A549 (cell line): ENCODE measurements around the gene MCAM. TPM values are rescaled to one million over a fixed set of nuclear protein-coding genes. Genes with fewer than 3 reads are reported as not detected.

ENCODE experiments used
- ATAC-seq, 2 experiments: fragments of 200-7000 bp in 1 of 2; fragments of >200 bp in 1 of 2; cut with Nextera tagmentation in 1 of 2; cut with Tn5 transposase in 1 of 2; 3 replicates each; pipeline versions ENCODE4 v1.8.0 to v1.9.1; 2018 to 2020; ENCODE audit warnings: mild to moderate bottlenecking in 1 of 2, moderate library complexity in 1 of 2
- CTCF ChIA-PET: fragments of 300-600 bp; sonication (Branson Sonifier 250); formaldehyde crosslinking; extraction: SDS; loops from one replicate; lab custom pipeline; 2021; ENCODE audit warnings: antibody characterized with exemption, inconsistent platforms; lab: Yijun Ruan, JAX
- POLR2A ChIA-PET: fragments of 350-600 bp; formaldehyde crosslinking; extraction: SDS; loops from one replicate; lab custom pipeline; 2021; ENCODE audit warnings: antibody characterized with exemption, inconsistent platforms; lab: Yijun Ruan, JAX
- DNase-seq, 2 experiments: peaks; one replicate each; pipeline versions ENCODE4 v3.0.0 to v3.0.0-alpha.2; 2011 to 2016; ENCODE audit warnings: low read depth in 1 of 2, low spot score in 1 of 2
- FAIRE-seq: peaks from 2 replicates; lab custom pipeline; 2011; peaks lifted over from hg19 to GRCh38; lab: Jason Lieb, UNC
- H3K27ac ChIP-seq, 2 experiments: fragments of >200 bp; sonication (Bioruptor Twin); formaldehyde crosslinking; 3 replicates each; pipeline ENCODE4 v1.5.1; 2016 to 2017
- H3K4me1 ChIP-seq: fragments of >200 bp; sonication (Bioruptor Twin); formaldehyde crosslinking; 3 replicates; pipeline ENCODE4 v1.6.1; 2016
- H3K4me2 ChIP-seq: fragments of >200 bp; sonication (Bioruptor Twin); formaldehyde crosslinking; 3 replicates; pipeline ENCODE4 v1.6.1; 2016
- H3K4me3 ChIP-seq: fragments of >200 bp; sonication (Bioruptor Twin); formaldehyde crosslinking; 3 replicates; pipeline ENCODE4 v1.5.1; 2016
- H3K9me3 ChIP-seq: fragments of >200 bp; sonication (Bioruptor Twin); formaldehyde crosslinking; 3 replicates; pipeline ENCODE4 v1.6.1; 2016
- CBX2 ChIP-seq: fragments of 200-600 bp; sonication (generic); IDR thresholded peaks from 2 replicates; pipeline ENCODE4 v1.6.1; 2016; ENCODE audit warnings: low read depth, mild to moderate bottlenecking, borderline replicate concordance
- CEBPB ChIP-seq, 2 experiments: fragments of >200 bp in 1 of 2; sonication (Bioruptor Twin) in 1 of 2; formaldehyde crosslinking in 1 of 2; IDR thresholded peaks; 2 replicates each; pipeline ENCODE4 v1.6.1; 2012 to 2016
- CHD2 ChIP-seq: fragments of 150-350 bp; IDR thresholded peaks from 2 replicates; pipeline ENCODE4 v1.6.1; 2014; ENCODE audit warnings: low read length; ENCODE audit not compliant: partially characterized antibody
- CHD4 ChIP-seq: fragments of 200-600 bp; sonication (generic); IDR thresholded peaks from 2 replicates; pipeline ENCODE4 v1.6.1; 2016; ENCODE audit warnings: antibody characterized with exemption, mild to moderate bottlenecking, borderline replicate concordance
- EP300 ChIP-seq, 2 experiments: fragments of >200 bp; sonication (Bioruptor Twin); formaldehyde crosslinking; IDR thresholded peaks; 2 replicates in 1 of 2; 3 replicates in 1 of 2; pipeline ENCODE4 v1.6.1; 2016 to 2017
- ESRRA ChIP-seq: fragments of 150-350 bp; IDR thresholded peaks from 2 replicates; pipeline ENCODE4 v1.6.1; 2014; ENCODE audit warnings: mild to moderate bottlenecking, low read length, borderline replicate concordance
- FOSB ChIP-seq: fragments of 250-450 bp; sonication (Bioruptor Pico); IDR thresholded peaks from 2 replicates; pipeline ENCODE4 v1.5.0; 2020; ENCODE audit warnings: mild to moderate bottlenecking, moderate library complexity
- GATA3 ChIP-seq: IDR thresholded peaks from 2 replicates; pipeline ENCODE4 v1.6.1; 2012; ENCODE audit warnings: borderline replicate concordance
- MAFK ChIP-seq: fragments of 450-650 bp; IDR thresholded peaks from 2 replicates; pipeline ENCODE4 v1.6.1; 2014; ENCODE audit not compliant: partially characterized antibody
- MAZ ChIP-seq: fragments of 150-350 bp; IDR thresholded peaks from 2 replicates; pipeline ENCODE4 v1.6.1; 2014; ENCODE audit warnings: antibody characterized with exemption, low read depth, low read length, borderline replicate concordance
- MYC ChIP-seq: IDR thresholded peaks from 2 replicates; pipeline ENCODE4 v1.6.1; 2012; ENCODE audit warnings: mild to moderate bottlenecking, inconsistent platforms, low read length, improper control_type of control experiment, borderline replicate concordance
- NFE2L2 ChIP-seq: fragments of 150-350 bp; conservative IDR thresholded peaks from 2 replicates; pipeline ENCODE4 v1.6.1; 2014; ENCODE audit warnings: low read length
- WGBS: methylation state at CpG from one replicate; pipeline ENCODE4 v1.1.6; 2017; ENCODE audit errors: missing lambda C conversion rate; 5-methylcytosine and 5-hydroxymethylcytosine counted together
- polyA plus RNA-seq, 4 experiments: library from polyadenylated mRNA; depleted of rRNA in 3 of 4; stranded (reverse); fragments of >200 nt; fragmentation: RNase III in 1 of 4; extraction: RNeasy Plus Mini Kit Qiagen cat#74134 plus additional on column Dnase treatment in 1 of 4; gene quantifications; 2 replicates in 3 of 4; 3 replicates in 1 of 4; pipeline ENCODE4 v1.2.3, GENCODE V29; 2011 to 2017
- TF ChIP-seq, protein P1 (sequence below): fragments of 200-600 bp; sonication (generic); IDR thresholded peaks from 2 replicates; pipeline ENCODE4 v1.6.1; 2016; ENCODE audit warnings: antibody characterized with exemption, mild to moderate bottlenecking, moderate library complexity
- TF ChIP-seq, protein P2 (sequence below): fragments of 450-650 bp; IDR thresholded peaks from 2 replicates; pipeline ENCODE4 v1.6.1; 2014; ENCODE audit warnings: antibody characterized with exemption
- TF ChIP-seq, protein P3 (sequence below): fragments of >200 bp; sonication (Bioruptor Twin); formaldehyde crosslinking; IDR thresholded peaks from 3 replicates; pipeline ENCODE4 v1.6.1; 2016

The MCAM gene
- polyA plus RNA-seq, 2 of the 4 experiments (the other 2 are of a cell fraction): 5.4 to 14.9 TPM

DNA sequence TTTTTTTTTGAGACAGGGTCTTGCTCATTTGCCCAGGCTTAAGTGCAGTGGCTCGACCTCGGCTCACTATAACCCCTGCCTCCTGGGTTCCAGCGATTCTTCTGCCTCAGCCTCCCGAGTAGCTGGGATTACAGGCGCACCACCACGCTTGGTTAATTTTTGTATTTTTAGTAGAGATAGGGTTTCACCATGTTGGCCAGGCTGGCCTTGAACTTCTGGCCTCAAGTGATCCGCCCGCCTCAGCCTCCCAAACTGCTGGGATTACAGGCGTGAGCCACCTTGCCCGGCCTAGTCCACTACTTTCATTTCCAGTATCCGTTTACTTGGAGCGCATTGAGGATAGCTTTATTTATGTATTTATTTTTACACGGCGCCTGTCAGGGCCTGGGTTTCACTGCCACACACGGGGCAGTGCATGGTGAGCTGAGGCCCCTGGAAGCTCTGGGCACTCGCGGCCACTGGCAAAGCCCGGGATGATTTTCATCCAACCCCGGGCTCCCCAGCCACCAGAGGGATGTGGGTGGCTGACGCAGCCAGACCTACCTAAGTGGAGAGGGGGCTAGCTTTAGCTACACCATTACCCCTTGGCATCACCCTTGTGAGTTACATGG is 6.1 kb upstream of the MCAM start:
- ATAC-seq (no peak), FAIRE-seq (no peak), DNase-seq (no peak)
- 95% methylated on average over 18 of the region's 20 CpGs for WGBS
- Histone ChIP-seq H3K4me1 (peaks cover 28% of the 10 kb centered on the region), H3K4me3 (no peak overlapping the region), H3K4me2 (no peak overlapping the region), H3K27ac (no peak overlapping the region), H3K9me3 (no peaks in the 10 kb centered on the region)
- TF ChIP-seq ESRRA (no peak), GATA3 (no peak), MYC (no peak), NFE2L2 (no peak), EP300 (IDR thresholded peaks at IDR 0.05) (no peak), FOSB (no peak), MAFK (no peak), CHD2 (no peak), CHD4 (no peak)
- TF ChIP-seq, protein P1, sequence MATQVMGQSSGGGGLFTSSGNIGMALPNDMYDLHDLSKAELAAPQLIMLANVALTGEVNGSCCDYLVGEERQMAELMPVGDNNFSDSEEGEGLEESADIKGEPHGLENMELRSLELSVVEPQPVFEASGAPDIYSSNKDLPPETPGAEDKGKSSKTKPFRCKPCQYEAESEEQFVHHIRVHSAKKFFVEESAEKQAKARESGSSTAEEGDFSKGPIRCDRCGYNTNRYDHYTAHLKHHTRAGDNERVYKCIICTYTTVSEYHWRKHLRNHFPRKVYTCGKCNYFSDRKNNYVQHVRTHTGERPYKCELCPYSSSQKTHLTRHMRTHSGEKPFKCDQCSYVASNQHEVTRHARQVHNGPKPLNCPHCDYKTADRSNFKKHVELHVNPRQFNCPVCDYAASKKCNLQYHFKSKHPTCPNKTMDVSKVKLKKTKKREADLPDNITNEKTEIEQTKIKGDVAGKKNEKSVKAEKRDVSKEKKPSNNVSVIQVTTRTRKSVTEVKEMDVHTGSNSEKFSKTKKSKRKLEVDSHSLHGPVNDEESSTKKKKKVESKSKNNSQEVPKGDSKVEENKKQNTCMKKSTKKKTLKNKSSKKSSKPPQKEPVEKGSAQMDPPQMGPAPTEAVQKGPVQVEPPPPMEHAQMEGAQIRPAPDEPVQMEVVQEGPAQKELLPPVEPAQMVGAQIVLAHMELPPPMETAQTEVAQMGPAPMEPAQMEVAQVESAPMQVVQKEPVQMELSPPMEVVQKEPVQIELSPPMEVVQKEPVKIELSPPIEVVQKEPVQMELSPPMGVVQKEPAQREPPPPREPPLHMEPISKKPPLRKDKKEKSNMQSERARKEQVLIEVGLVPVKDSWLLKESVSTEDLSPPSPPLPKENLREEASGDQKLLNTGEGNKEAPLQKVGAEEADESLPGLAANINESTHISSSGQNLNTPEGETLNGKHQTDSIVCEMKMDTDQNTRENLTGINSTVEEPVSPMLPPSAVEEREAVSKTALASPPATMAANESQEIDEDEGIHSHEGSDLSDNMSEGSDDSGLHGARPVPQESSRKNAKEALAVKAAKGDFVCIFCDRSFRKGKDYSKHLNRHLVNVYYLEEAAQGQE: no peak
- TF ChIP-seq, protein P2, sequence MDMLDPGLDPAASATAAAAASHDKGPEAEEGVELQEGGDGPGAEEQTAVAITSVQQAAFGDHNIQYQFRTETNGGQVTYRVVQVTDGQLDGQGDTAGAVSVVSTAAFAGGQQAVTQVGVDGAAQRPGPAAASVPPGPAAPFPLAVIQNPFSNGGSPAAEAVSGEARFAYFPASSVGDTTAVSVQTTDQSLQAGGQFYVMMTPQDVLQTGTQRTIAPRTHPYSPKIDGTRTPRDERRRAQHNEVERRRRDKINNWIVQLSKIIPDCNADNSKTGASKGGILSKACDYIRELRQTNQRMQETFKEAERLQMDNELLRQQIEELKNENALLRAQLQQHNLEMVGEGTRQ: no peak
- TF ChIP-seq, protein P3, sequence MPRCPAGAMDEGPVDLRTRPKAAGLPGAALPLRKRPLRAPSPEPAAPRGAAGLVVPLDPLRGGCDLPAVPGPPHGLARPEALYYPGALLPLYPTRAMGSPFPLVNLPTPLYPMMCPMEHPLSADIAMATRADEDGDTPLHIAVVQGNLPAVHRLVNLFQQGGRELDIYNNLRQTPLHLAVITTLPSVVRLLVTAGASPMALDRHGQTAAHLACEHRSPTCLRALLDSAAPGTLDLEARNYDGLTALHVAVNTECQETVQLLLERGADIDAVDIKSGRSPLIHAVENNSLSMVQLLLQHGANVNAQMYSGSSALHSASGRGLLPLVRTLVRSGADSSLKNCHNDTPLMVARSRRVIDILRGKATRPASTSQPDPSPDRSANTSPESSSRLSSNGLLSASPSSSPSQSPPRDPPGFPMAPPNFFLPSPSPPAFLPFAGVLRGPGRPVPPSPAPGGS: no peak
- ChIA-PET POLR2A (interaction anchor here (1.2 kb wide), 1 partner anchor 154 kb away, joined by 3 read pairs; no protein-coding TSS in a partner anchor), CTCF (interaction anchor here (0.7 to 11.6 kb wide), 35 partner anchors 8 to 220 kb away, joined by 3 to 160 read pairs (median 6); partner anchors contain the start of genes C1QTNF5, CBL and RNF26)

DNA sequence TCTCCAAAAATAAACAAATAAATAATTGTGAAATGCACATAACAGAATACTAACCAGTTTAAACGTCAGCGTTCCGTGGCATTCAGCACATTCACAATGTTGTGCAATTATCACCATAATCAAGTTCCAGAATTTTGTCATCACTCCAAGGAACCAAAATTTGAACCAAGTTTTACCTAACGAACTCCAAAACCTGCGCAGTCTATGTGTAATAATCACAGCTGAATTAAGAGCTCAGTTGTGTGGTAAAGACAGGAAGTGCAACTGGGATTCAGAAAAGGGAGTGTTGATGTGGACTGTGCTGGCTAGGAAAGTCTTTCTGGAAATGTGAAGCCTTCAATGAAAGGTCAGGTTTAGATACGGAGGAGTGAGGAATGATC is 5.4 kb upstream of the MCAM start:
- peak overlapping the region; percentile 46 for H3K4me3 ChIP-seq
- CTCF ChIA-PET: interaction anchor here (0.8 to 11.6 kb wide), 22 partner anchors 11 to 266 kb away, joined by 3 to 160 read pairs (median 8); partner anchors contain the start of genes C1QTNF5, CBL, RNF26 and USP2
- TF ChIP-seq MAZ (no peak), CEBPB (IDR thresholded peaks at IDR 0.05) (peak in 1 of 2 experiments; percentile 30; a peak in 1 of 4 replicates), CBX2 (no peak)
- no peaks in the 10 kb centered on the region for H3K9me3 ChIP-seq
- H3K27ac ChIP-seq: peak overlapping the region; percentile 70 to 91; a peak in 5 of 6 replicates
- ATAC-seq (peak; percentile 33 to 64; a peak in 3 of 6 replicates), DNase-seq (no peak), FAIRE-seq (no peak)
- POLR2A ChIA-PET: interaction anchor here (0.9 to 1.2 kb wide), 2 partner anchors 153 to 227 kb away, joined by 3 read pairs; a partner anchor contains a TSS
- WGBS: 47% methylated on average over 6 of the region's 6 CpGs
- peak overlapping the region; percentile 88 for H3K4me2 ChIP-seq
- H3K4me1 ChIP-seq: peaks cover 32% of the 10 kb centered on the region
